Suprapubic skin (tissue), 4 donors: ENCODE data around the gene ATAD5. TPM values are rescaled to one million over a fixed set of nuclear protein-coding genes. Genes with fewer than 3 reads are reported as not detected.

Experiments used
- DNase-seq, 2 donors: peaks; one replicate each; pipeline ENCODE4 v3.0.0-alpha.2; 2019; ENCODE audit warnings: low spot score in 2 of 2
- H3K27ac ChIP-seq: fragments of 200-600 bp; sonication (generic); one replicate; pipeline ENCODE4 v1.5.1; 2019
- H3K27me3 ChIP-seq: fragments of 200-600 bp; sonication (generic); one replicate; pipeline ENCODE4 v1.5.1; 2019
- H3K36me3 ChIP-seq: fragments of 200-600 bp; sonication (generic); one replicate; pipeline ENCODE4 v1.5.1; 2019
- H3K4me1 ChIP-seq: fragments of 200-600 bp; sonication (generic); one replicate; pipeline ENCODE4 v1.5.1; 2019
- H3K4me3 ChIP-seq: fragments of 200-600 bp; sonication (generic); one replicate; pipeline ENCODE4 v1.5.1; 2019; ENCODE audit warnings: mild to moderate bottlenecking
- H3K9me3 ChIP-seq: fragments of 200-600 bp; sonication (generic); one replicate; pipeline ENCODE4 v1.5.1; 2019
- CTCF ChIP-seq, 2 donors: fragments of 200-600 bp in 1 of 2; fragments of 450-650 bp in 1 of 2; sonication (generic) in 1 of 2; IDR thresholded peaks; one replicate each; pipeline ENCODE4 v1.5.1; 2016 to 2019; ENCODE audit warnings: antibody characterized with exemption in 2 of 2, mild to moderate bottlenecking in 1 of 2, moderate library complexity in 1 of 2
- EP300 ChIP-seq: sonication (generic); formaldehyde crosslinking; IDR thresholded peaks from one replicate; pipeline ENCODE4 v1.6.1; 2017; ENCODE audit warnings: antibody characterized with exemption
- POLR2A ChIP-seq, 2 donors: fragments of 450-650 bp; IDR thresholded peaks; one replicate each; pipeline ENCODE4 v1.6.1; 2017; ENCODE audit warnings: antibody characterized with exemption in 2 of 2, mild to moderate bottlenecking in 2 of 2, moderate library complexity in 2 of 2
- POLR2AphosphoS5 ChIP-seq, 3 donors: sonication (generic); formaldehyde crosslinking; IDR thresholded peaks; one replicate each; pipeline ENCODE4 v1.6.1; 2017; ENCODE audit warnings: antibody characterized with exemption in 3 of 3
- WGBS: methylation state at CpG from one replicate; pipeline ENCODE4 v1.1.5; 2018; 5-methylcytosine and 5-hydroxymethylcytosine counted together
- total RNA-seq, 4 donors: library from RNA; depleted of rRNA; stranded (reverse); fragments of >200 nt; gene quantifications; one replicate each; pipeline ENCODE4 v1.1.0, GENCODE V29; 2016

Gene ATAD5
- total RNA-seq, 4 donors from 2014 or later = 1.3 to 4.0 (median 2.3) TPM

- no peaks in the 10 kb centered on the region for H3K27me3 ChIP-seq
- TF ChIP-seq POLR2A (IDR thresholded peaks at IDR 0.05) (no peak), POLR2AphosphoS5 (IDR thresholded peaks at IDR 0.05) (no peak), EP300 (no peak), CTCF (IDR thresholded peaks at IDR 0.05) (no peak)
- 76% methylated on average over 5 of the region's 5 CpGs for WGBS
- DNase-seq = no peak
- no peaks in the 10 kb centered on the region for H3K9me3 ChIP-seq
- H3K4me3 ChIP-seq = no peak overlapping the region
- H3K4me1 ChIP-seq = peaks cover 7% of the 10 kb centered on the region
- no peak overlapping the region for H3K27ac ChIP-seq
- no peaks in the 10 kb centered on the region for H3K36me3 ChIP-seq
Measured at GRCh38 chr17:30915833-30916611, 84.3 kb downstream of the ATAD5 start.

GRCh38 chr17:30917050-30917449 is 85.3 kb downstream of the ATAD5 start:
- TF ChIP-seq POLR2AphosphoS5 (IDR thresholded peaks at IDR 0.05) = no peak
- TF ChIP-seq EP300 = no peak
- TF ChIP-seq POLR2A (IDR thresholded peaks at IDR 0.05) = no peak
- TF ChIP-seq CTCF (IDR thresholded peaks at IDR 0.05) = no peak
- Histone ChIP-seq H3K4me3 (no peak overlapping the region), H3K36me3 (no peaks in the 10 kb centered on the region), H3K4me1 (peaks cover 17% of the 10 kb centered on the region), H3K27me3 (peaks cover 5% of the 10 kb centered on the region), H3K9me3 (no peaks in the 10 kb centered on the region), H3K27ac (no peak overlapping the region)
- no peak for DNase-seq

GRCh38 chr17:30920282-30920681 is 88.5 kb downstream of the ATAD5 start:
- WGBS = 67% methylated on average over 4 of the region's 4 CpGs
- H3K4me1 ChIP-seq = peaks cover 27% of the 10 kb centered on the region
- no peaks in the 10 kb centered on the region for H3K9me3 ChIP-seq
- no peak overlapping the region for H3K4me3 ChIP-seq
- H3K27ac ChIP-seq = no peak overlapping the region
- TF ChIP-seq CTCF (IDR thresholded peaks at IDR 0.05) (no peak), POLR2A (IDR thresholded peaks at IDR 0.05) (no peak), POLR2AphosphoS5 (IDR thresholded peaks at IDR 0.05) (no peak), EP300 (no peak)
- DNase-seq = no peak
- no peaks in the 10 kb centered on the region for H3K36me3 ChIP-seq
- peaks cover 26% of the 10 kb centered on the region for H3K27me3 ChIP-seq

- Histone ChIP-seq H3K4me3 (peak overlapping the region; percentile 55), H3K9me3 (no peaks in the 10 kb centered on the region), H3K4me1 (peaks cover 27% of the 10 kb centered on the region), H3K27ac (peak overlapping the region; percentile 37), H3K36me3 (no peaks in the 10 kb centered on the region), H3K27me3 (peaks cover 26% of the 10 kb centered on the region)
- TF ChIP-seq EP300 = no peak
- TF ChIP-seq CTCF (IDR thresholded peaks at IDR 0.05) = no peak
- TF ChIP-seq POLR2AphosphoS5 (IDR thresholded peaks at IDR 0.05) = no peak
- no peak for TF ChIP-seq POLR2A (IDR thresholded peaks at IDR 0.05)
- no peak for DNase-seq
- WGBS = 72% methylated on average over 11 of the region's 11 CpGs
Measured at GRCh38 chr17:30920683-30921543, 89.1 kb downstream of the ATAD5 start.
